Upper lobe of left lung (tissue), 6 donors: Measurements from ENCODE around the gene TBL1XR1. TPM values are rescaled to one million over a fixed set of nuclear protein-coding genes. Genes with fewer than 3 reads are reported as not detected.

Source experiments
- ATAC-seq, 2 donors: fragments of 200-7000 bp; cut with Tn5 transposase; one replicate each; pipeline ENCODE4 v1.9.1; 2022; ENCODE audit warnings: mild to moderate bottlenecking in 2 of 2, moderate library complexity in 2 of 2; ENCODE audit not compliant: low FRiP score in 2 of 2
- DNase-seq, 2 donors: peaks; one replicate each; pipeline ENCODE4 v3.0.0-alpha.2; 2019 to 2020
- H3K27ac ChIP-seq, 4 donors: fragments of 200-600 bp; sonication (generic); one replicate each; pipeline ENCODE4 v1.5.1; 2016 to 2019
- H3K27me3 ChIP-seq, 4 donors: fragments of 200-600 bp; sonication (generic); one replicate each; pipeline ENCODE4 v1.5.1; 2017 to 2019
- H3K36me3 ChIP-seq, 4 donors: fragments of 200-600 bp; sonication (generic); one replicate each; pipeline ENCODE4 v1.5.1; 2016 to 2019
- H3K4me1 ChIP-seq, 4 donors: fragments of 200-600 bp; sonication (generic); one replicate each; pipeline ENCODE4 v1.5.1; 2018 to 2019
- H3K4me3 ChIP-seq, 4 donors: fragments of 200-600 bp; sonication (generic); one replicate each; pipeline ENCODE4 v1.5.1; 2017 to 2019; ENCODE audit warnings: mild to moderate bottlenecking in 2 of 4, moderate library complexity in 1 of 4
- H3K9me3 ChIP-seq, 4 donors: fragments of 200-600 bp; sonication (generic); one replicate each; pipeline ENCODE4 v1.5.1; 2018 to 2019
- EP300 ChIP-seq, 4 donors: sonication (generic); formaldehyde crosslinking; IDR thresholded peaks; one replicate each; pipeline ENCODE4 v1.5.1; 2017; ENCODE audit warnings: antibody characterized with exemption in 4 of 4, control low read depth in 2 of 4
- POLR2A ChIP-seq, 4 donors: fragments of 450-650 bp; IDR thresholded peaks; one replicate each; pipeline ENCODE4 v1.5.1; 2016 to 2017; ENCODE audit warnings: antibody characterized with exemption in 4 of 4, mild to moderate bottlenecking in 2 of 4
- POLR2AphosphoS5 ChIP-seq, 2 donors: sonication (generic); formaldehyde crosslinking; IDR thresholded peaks; one replicate each; pipeline ENCODE4 v1.5.1; 2017; ENCODE audit warnings: antibody characterized with exemption in 2 of 2
- WGBS, 2 donors: methylation state at CpG; one replicate each; pipeline ENCODE4 v1.1.5; 2017 to 2018; 5-methylcytosine and 5-hydroxymethylcytosine counted together
- total RNA-seq, 6 donors: library from RNA; depleted of rRNA in 4 of 6; stranded (reverse); fragments of >200 nt in 4 of 6; gene quantifications; one replicate each; pipeline versions ENCODE4 v1.1.0 to v1.2.1, GENCODE V29; 2016 to 2021
- TF ChIP-seq, protein P1 (sequence below), 6 experiments: fragments of 450-650 bp in 4 of 6; fragments of 200-600 bp in 2 of 6; sonication (generic) in 2 of 6; IDR thresholded peaks; one replicate each; pipeline ENCODE4 v1.5.1; 2016 to 2019; ENCODE audit warnings: antibody characterized with exemption in 6 of 6
- donor health status: DM: no; HTN: no; CAD: no; lungs with moderate emphysema.
- donor health status: DM: no; HTN: yes; CAD: no; lungs with severe emphysema.

TBL1XR1 gene
- total RNA-seq, 6 donors from 2014 or later = 46.1 to 156 (median 86.6) TPM

DNA sequence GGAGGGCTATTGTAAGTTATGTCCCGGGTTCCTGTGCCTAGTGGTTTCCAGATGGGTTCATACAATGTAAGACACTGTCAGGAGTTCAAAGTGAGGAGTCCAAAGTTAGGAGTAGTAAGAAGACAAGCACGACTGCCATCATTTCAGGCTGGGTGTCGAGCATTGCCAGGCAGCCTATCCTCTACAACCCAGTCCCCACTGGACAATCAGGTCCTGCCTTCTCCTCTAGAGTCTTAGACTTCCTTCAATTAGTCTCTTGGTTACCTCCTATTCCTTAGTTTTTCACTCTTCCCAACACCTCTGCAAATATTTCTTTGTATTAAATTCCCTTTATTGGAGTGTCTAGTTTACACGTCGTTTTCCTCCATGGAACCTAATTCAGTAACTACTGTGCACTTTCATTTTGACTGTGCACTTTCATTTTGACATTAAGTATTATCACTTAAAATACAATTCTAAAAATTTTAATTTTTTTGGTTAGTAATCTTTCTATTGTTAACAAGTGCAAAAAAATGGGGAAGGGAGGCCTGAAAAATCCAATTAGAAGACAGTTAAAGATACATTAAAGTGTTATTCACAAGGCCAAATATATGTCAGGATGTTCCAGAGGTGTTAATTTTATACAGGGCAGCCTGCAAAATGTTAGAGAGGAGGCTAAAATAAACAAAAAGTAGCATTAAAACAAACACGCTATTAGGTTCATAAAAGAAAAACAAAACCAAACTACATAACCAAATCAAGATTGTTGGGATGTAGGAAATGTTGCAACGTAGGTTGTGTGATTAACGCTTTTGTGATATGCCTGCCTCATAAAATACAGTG is 155.3 kb downstream of the TBL1XR1 start:
- no peak for ATAC-seq
- TF ChIP-seq POLR2A (IDR thresholded peaks at IDR 0.05) (no peak), POLR2AphosphoS5 (IDR thresholded peaks at IDR 0.05) (no peak), EP300 (IDR thresholded peaks at IDR 0.05) (no peak)
- TF ChIP-seq, protein P1, sequence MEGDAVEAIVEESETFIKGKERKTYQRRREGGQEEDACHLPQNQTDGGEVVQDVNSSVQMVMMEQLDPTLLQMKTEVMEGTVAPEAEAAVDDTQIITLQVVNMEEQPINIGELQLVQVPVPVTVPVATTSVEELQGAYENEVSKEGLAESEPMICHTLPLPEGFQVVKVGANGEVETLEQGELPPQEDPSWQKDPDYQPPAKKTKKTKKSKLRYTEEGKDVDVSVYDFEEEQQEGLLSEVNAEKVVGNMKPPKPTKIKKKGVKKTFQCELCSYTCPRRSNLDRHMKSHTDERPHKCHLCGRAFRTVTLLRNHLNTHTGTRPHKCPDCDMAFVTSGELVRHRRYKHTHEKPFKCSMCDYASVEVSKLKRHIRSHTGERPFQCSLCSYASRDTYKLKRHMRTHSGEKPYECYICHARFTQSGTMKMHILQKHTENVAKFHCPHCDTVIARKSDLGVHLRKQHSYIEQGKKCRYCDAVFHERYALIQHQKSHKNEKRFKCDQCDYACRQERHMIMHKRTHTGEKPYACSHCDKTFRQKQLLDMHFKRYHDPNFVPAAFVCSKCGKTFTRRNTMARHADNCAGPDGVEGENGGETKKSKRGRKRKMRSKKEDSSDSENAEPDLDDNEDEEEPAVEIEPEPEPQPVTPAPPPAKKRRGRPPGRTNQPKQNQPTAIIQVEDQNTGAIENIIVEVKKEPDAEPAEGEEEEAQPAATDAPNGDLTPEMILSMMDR (IDR thresholded peaks at IDR 0.05) = no peak
- Histone ChIP-seq H3K27ac (peak overlapping the region in 2 of 4 donors; percentile 45 to 55), H3K36me3 (peaks cover 6 to 64% (median 20%) of the 10 kb centered on the region in 4 donors), H3K27me3 (no peaks in the 10 kb centered on the region), H3K9me3 (no peaks in the 10 kb centered on the region), H3K4me3 (no peak overlapping the region), H3K4me1 (peaks cover 0 to 19% (median 11%) of the 10 kb centered on the region in 4 donors)
- 72 to 82% methylated on average over 8 of the region's 8 CpGs for WGBS, 2 donors
- DNase-seq = no peak

DNA sequence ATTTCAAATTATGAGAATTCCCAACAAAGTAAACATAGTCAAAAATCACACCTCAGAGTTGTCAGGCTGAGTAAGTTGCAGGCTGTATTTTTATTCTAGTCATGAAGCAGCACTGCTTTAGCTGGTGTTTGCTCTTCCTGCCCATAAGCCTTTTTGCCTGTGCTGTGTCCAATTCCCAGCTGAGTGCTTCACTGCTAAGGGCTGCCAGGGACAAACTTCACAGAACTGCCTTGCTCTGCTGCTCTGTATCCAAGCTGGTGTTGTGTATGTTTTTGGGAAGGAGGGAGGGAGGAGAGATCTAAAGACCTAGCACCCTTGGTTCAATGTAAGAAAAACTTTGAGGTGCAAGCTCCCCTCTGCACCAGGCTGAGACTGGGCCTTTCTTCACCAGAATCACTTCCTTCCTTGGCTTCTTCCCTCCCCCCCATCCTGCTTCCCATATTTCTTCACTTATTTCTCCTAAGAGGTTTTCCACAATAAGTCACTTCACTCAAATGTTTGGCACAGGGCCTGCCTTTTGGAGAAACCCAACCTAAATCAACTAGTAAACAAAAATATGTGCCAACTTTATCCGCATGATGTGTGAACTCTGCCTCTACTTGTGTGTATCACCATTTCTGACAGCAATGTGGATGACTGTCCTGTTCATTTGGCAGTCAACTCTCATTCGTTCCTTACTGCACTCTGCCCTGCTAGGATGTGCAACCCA is 156.1 kb downstream of the TBL1XR1 start:
- no peak overlapping the region for H3K4me3 ChIP-seq
- peaks cover 0 to 19% (median 11%) of the 10 kb centered on the region in 4 donors for H3K4me1 ChIP-seq
- peak; percentile 60 to 66 for ATAC-seq
- H3K9me3 ChIP-seq = no peaks in the 10 kb centered on the region
- peak overlapping the region in 3 of 4 donors; percentile 45 to 55 (median 55) for H3K27ac ChIP-seq
- peaks cover 10 to 64% (median 20%) of the 10 kb centered on the region in 4 donors for H3K36me3 ChIP-seq
- TF ChIP-seq POLR2A (IDR thresholded peaks at IDR 0.05) = no peak
- no peak for TF ChIP-seq POLR2AphosphoS5 (IDR thresholded peaks at IDR 0.05)
- TF ChIP-seq EP300 (IDR thresholded peaks at IDR 0.05) = no peak
- TF ChIP-seq, protein P1 (IDR thresholded peaks at IDR 0.05) = no peak
- 74 to 79% methylated on average over 2 of the region's 2 CpGs for WGBS, 2 donors
- H3K27me3 ChIP-seq = no peaks in the 10 kb centered on the region
- DNase-seq = peak in 1 of 2 donors; percentile 39

DNA sequence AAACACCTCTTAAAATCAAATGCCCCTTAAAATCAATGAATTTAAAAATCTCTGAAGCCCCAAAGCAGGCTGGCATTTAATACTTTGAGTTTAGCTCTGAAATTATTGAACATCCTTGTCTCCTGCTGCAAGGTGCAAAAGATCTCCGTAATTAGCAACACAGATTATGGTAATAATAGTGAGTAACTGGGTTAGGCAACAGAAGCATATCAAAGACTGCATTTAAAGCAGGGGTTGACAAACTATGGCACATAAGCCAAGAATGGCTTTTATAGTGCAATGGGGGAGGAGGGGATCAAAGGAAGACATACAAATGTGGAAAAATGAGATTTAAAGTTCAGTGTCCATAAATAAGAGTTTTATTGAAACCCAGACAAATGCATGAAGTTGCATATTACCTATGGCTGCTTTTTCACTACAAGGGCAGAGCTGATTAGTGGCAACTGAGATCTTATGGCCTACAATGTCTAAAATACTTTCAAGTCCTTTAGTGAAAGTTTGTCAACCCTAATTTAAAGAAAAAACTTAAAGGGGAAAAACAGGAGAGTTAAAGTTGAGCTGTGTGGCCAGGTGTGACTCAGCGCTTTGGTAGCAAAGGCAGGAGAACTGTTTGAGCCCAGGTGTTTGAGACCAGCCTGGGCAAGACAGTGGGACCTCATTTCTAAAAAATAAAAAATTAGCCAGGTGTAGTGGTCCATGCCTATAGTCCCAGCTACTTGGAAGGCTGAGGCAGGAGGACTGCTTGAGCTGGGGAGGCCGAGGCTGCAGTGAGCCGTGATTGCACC is 157.6 kb downstream of the TBL1XR1 start:
- H3K36me3 ChIP-seq = peaks cover 9 to 59% (median 17%) of the 10 kb centered on the region in 4 donors

DNA sequence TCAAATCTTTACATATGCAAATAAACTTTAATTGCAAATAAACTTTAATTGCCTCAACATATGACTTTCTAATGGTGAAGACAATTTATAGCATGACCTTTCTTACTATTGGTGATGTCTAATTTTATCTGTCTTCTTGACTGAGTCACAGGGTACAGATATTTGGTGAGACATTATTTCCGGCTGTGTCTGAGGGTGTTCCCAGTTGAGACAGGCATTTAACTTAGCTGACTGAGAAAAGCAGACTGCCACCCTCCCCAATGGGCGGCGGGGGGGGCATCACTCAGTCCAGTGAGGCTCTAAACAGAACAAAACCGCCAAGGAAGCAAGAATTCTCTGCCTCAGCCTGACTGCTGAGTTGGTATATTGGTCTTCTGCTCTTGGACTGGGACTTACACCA is 160.0 kb downstream of the TBL1XR1 start:
- no peaks in the 10 kb centered on the region for H3K9me3 ChIP-seq
- 85 to 100% methylated on average over 4 of the region's 4 CpGs for WGBS, 2 donors
- no peak overlapping the region for H3K4me3 ChIP-seq
- DNase-seq = no peak
- TF ChIP-seq POLR2A (IDR thresholded peaks at IDR 0.05) = no peak
- ATAC-seq = no peak
- peaks cover 0 to 17% (median 11%) of the 10 kb centered on the region in 4 donors for H3K4me1 ChIP-seq
- H3K27ac ChIP-seq = no peak overlapping the region
- no peaks in the 10 kb centered on the region for H3K27me3 ChIP-seq
- peaks cover 11 to 65% (median 12%) of the 10 kb centered on the region in 4 donors for H3K36me3 ChIP-seq

More for the DNA sequence above, 157.6 kb downstream of the TBL1XR1 start:
- no peak for DNase-seq
- 96 to 97% methylated on average over 4 of the region's 4 CpGs for WGBS, 2 donors
- peaks cover 0 to 19% (median 11%) of the 10 kb centered on the region in 4 donors for H3K4me1 ChIP-seq
- no peaks in the 10 kb centered on the region for H3K9me3 ChIP-seq
- H3K27ac ChIP-seq = no peak overlapping the region
- no peaks in the 10 kb centered on the region for H3K27me3 ChIP-seq
- TF ChIP-seq POLR2AphosphoS5 (IDR thresholded peaks at IDR 0.05) (no peak), POLR2A (IDR thresholded peaks at IDR 0.05) (no peak), EP300 (IDR thresholded peaks at IDR 0.05) (no peak)
- TF ChIP-seq, protein P1 (IDR thresholded peaks at IDR 0.05) = no peak
- no peak overlapping the region for H3K4me3 ChIP-seq
- ATAC-seq = no peak
